NCI-H1436 treated with DMSO at 0.1 percent for 48 hours (cell line): ENCODE measurements around the gene SUV39H2.
"Not testable (repeated sequence)": the region's sequence is repeated elsewhere in the genome, so short reads cannot be mapped to it uniquely, and the experiment has no call there.

Experiments used
- DNase-seq: peaks from one replicate; lab custom pipeline; 2025; lab: John Stamatoyannopoulos, UW

Gene SUV39H2

GRCh38 chr10:14876764-14877163 is 1.9 kb upstream of the SUV39H2 start:
- no peak for DNase-seq

DNA sequence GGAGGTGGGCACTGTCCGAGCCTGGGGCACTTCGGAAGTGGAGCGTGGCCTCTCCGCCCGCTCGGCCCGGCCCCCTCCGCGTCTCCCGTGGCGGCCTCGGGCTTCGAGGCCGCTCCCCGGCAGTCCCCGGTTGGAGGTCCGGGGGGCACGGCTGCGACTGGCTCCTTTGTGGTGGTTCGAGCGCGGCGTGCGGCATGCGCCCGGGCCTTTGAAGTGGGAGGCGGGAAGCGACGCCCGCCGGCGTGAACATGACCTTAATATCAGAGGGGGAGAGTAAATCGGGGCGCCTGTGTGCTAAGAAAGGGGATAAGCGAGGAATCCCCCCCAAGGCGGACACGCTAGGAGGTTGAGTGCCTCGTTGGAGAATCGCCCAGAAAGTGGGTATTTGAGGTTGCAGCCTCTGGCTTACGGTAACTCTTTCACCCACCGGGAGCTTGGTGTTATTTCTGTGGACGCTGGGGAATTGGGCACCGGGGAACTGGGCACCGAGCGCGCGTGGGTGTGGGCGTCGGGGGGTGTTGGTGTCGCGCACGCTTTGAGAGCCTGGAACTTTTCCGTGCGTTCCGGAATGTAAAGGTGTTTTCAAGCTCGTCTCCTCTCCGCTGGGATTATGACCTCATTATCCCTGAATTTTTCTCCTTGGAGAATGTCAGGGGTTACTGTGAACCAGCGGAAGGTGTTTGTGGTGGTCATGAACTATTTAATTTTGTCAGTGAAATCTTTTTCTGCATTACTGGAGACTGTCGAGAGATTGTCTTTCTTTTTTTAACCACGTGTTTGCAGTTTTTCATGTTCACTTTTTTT is 660 bp downstream of the SUV39H2 start:
- DNase-seq = no peak

DNA sequence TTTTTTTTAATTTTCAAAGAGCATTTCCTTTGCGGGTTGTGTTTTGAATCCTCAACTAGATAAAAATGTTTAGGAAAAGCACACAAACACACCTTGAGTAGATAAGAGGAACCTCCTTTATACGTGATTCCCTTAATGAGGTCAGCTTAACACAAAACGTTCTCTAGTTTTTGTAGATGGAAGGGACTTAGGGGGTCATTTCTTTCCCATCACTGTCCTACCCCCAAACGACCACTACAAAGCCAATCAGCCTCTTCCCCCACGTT is 1.2 kb downstream of the SUV39H2 start:
- DNase-seq = no peak

- no peak for DNase-seq
Observed at GRCh38 chr10:14880229-14880628, 1.6 kb downstream of the SUV39H2 start.

DNA sequence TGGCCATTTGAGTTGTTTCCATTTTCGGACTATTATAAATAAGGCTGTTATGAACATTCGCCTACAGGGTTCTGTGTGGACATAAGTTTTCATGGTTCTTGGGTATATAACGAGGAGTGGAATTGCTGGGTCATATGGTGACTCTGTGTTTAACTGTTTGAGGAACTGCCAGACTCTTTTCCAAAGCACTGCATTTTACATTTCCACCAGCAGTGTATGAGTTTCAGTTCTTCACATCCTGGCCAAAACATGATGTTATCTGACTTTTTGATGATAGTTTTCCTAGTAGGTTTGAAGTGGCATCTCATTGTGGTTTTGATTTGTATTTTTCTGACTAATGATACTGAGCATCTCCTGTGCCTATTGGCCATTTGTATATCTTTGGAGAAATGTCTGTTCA is 5.4 kb downstream of the SUV39H2 start:
- DNase-seq = no peak

- no peak for DNase-seq
Observed at GRCh38 chr10:14889318-14889717, 10.7 kb downstream of the SUV39H2 start.

DNA sequence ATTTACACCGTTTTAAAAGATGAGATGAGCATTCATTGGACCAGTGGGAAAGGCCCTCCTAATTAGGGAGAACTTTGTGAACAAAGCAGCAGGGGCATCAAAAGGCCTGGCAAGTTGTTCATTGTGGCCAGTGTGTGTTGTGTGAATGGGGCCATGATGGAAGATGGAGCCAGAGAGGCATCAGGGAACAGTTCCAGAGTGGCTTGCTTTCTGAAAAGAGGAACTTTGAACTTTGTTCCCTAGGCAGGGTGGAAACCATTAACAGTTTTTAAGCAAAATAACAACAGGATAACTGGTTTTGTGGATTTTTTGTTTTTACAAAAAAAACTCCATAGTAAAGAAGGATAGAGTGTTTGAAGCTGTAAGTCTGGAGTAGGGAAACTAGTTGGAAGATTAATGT is 12.5 kb downstream of the SUV39H2 start:
- DNase-seq = no peak

- DNase-seq = no peak
Observed at GRCh38 chr10:14904316-14904732, 25.7 kb downstream of the SUV39H2 start.

DNA sequence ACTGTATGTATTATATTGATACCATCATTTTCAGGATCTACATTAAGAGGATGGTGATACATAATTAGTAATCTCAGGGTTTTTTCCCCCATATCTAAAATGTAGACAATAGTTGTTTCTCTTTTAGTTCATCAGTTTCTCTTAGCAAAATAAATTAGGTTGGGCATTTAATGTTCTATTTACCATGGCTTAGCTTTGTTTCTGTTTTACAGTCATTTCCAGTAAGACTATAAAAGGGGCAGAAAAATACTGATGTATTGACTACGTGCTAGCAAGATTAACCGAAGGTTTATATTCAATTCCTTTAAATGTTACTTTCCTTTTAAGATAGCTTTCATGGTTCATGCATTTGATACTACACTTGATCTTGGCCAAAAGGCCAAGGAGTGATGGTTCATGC is 26.2 kb downstream of the SUV39H2 start:
- DNase-seq = no peak

DNA sequence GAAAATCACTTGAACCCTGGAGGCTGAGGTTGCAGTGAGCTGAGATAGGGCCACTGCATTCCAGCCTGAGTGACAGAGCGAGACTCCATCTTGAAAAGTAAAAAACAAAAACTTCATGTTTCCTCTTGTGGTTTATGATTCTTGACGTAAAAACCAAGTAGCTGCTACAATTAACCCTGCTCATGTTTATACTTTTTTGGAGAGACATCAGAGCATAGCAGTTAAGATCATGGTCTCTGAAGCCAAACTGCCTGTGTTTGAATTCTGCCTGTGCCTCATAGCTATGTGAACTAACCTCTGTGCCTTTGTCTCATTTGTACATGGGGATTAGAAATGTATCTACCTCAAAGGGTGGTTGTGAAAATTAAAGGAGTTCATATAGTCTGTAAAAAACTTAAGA is 27.2 kb downstream of the SUV39H2 start:
- DNase-seq = no peak

GRCh38 chr10:14906765-14907164 is 28.1 kb downstream of the SUV39H2 start:
- no peak for DNase-seq

GRCh38 chr10:14907591-14907990 is 28.9 kb downstream of the SUV39H2 start:
- DNase-seq = not testable (repeated sequence)

- DNase-seq = no peak
Observed at GRCh38 chr10:14909101-14909500, 30.4 kb downstream of the SUV39H2 start.

GRCh38 chr10:14910953-14911352 is 32.3 kb downstream of the SUV39H2 start:
- no peak for DNase-seq

- no peak for DNase-seq
Observed at GRCh38 chr10:14911801-14912200, 33.1 kb downstream of the SUV39H2 start.

- DNase-seq = no peak
Observed at GRCh38 chr10:14916600-14916999, 37.9 kb downstream of the SUV39H2 start.

- no peak for DNase-seq
Observed at GRCh38 chr10:14917827-14918226, 39.2 kb downstream of the SUV39H2 start.

DNA sequence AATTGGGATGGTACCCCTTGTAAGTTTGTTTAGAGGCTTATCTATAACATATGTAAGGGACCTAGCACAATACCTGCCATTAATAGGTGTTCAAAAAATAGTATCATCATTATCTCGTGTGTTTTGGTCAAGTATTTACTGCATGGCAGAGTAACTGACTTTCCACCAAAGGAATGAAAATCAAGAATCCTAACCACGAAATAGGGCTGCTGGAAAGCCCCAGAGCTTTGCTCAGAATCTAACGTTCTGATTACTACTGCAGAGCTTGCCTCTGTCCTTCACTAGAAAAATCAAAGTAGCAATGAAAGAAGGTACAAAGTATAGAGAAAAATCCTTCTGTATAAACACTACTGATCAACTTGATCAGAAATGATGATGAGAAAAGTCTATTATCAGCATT is 40.3 kb downstream of the SUV39H2 start:
- DNase-seq = no peak

DNA sequence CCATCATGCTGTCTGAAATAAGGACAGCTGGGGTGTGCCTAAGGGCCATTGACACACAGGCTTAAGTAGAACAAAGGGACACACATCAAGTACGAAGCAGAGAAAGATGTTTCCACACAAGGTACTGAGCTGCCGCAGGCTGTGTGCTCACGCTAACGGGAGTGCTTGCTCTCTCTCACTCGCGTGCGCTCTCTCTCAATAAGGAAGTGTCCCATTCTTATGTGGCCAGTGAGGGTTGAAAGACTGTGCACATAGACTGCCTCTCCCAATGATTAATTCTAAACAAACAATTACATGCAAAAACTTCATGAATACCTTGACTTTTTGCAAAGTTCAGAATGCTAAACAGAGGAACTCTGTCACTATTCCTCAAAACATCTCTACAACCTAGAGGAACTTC is 45.3 kb downstream of the SUV39H2 start:
- DNase-seq = no peak

DNA sequence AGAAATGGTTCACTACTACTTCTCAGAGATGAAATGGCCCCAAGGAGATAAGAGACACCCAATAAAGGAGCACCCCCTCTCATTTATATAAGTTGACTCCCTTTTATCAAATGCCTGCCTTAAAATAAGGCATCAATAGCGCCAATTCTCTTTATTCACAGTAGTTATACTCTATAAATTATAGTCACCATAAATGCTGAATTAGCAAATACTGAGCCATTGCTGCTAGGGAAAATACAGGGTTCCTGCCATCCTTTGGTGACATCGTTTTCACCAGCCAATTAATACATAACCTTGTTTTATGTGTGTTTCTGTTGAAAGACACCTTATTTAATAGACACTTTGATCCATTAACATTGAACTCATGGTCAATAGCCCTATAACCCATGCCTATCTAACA is 46.6 kb downstream of the SUV39H2 start:
- no peak for DNase-seq

DNA sequence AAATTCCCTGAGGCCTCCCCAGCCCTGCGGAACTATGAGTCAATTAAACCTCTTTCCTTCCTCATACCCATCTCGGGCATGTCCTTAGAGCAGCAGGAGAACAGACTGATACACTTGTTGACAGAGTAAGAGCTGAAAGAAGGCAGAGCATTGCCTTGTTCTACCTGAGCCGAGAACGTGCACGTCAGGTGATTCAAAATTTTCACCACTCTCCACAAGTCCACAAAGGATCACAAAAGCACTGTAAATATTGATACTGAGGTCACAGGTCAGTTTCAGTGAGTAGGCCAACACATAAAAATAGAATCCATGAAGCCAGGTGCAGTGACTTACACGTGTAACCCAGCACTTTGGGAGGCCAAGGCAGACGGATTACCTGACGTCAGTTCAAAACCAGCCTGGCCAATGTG is 47.4 kb downstream of the SUV39H2 start:
- no peak for DNase-seq

- no peak for DNase-seq
Observed at GRCh38 chr10:14926722-14927416, 48.2 kb downstream of the SUV39H2 start.

DNA sequence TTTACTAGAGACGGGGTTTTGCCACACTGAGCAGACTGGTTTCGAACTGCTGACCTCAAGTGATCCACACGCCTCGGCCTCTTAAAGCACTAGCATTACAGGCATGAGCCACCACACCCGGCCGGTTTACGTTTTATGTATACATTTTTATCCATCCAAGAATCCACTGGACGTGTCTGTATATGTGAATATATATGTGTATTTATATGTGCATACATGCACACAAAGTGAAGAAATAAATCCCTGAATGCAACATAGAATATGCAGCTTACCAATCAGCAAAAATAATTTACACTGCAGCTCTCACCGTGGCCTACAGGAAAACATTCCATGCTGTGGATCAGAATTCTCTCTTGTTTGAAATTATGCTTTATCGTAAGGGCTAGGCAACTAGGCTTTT is 51.9 kb downstream of the SUV39H2 start:
- no peak for DNase-seq

DNA sequence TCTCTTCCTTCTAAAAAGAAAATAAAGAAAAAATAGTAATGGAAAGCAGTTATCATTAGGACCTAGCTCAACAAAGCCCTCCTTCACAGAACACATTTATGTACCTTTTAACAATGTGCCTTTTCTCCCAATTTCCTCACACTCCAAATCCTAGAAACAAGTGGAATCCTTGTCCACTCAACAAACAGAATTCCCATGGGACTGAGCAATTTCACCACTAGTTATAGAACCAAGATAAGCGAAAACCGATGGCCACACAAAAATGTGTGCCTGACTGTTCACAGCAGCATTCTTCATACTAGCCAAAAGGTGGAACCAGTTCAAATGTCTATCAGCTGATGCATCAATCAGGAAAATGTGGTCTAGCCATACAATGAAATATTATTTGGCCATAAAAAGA is 57.9 kb downstream of the SUV39H2 start:
- DNase-seq = no peak
